Skeletal muscle tissue (tissue), 4 donors: ENCODE results near the gene CDKL5. TPM values are rescaled to one million over a fixed set of nuclear protein-coding genes. Genes with fewer than 3 reads are reported as not detected.

Experiments
- H3K27ac ChIP-seq: one replicate; pipeline ENCODE4 v1.7.0; 2013; ENCODE audit warnings: mild to moderate bottlenecking, low read depth, low read length, inconsistent platforms
- H3K27me3 ChIP-seq, 3 donors: one replicate each; pipeline ENCODE4 v1.7.0; 2013; ENCODE audit warnings: low read length in 3 of 3; ENCODE audit not compliant: control insufficient read depth in 3 of 3, insufficient read depth in 3 of 3
- H3K36me3 ChIP-seq, 3 donors: one replicate each; pipeline ENCODE4 v1.7.0; 2013; ENCODE audit warnings: low read length in 3 of 3; ENCODE audit not compliant: control insufficient read depth in 3 of 3, insufficient read depth in 3 of 3
- H3K4me1 ChIP-seq, 3 donors: one replicate each; pipeline ENCODE4 v1.7.0; 2013; ENCODE audit warnings: low read length in 3 of 3, mild to moderate bottlenecking in 3 of 3; ENCODE audit not compliant: control insufficient read depth in 3 of 3, insufficient read depth in 3 of 3
- H3K4me3 ChIP-seq, 3 donors: one replicate each; pipeline ENCODE4 v1.7.0; 2013; ENCODE audit warnings: low read length in 3 of 3
- H3K9ac ChIP-seq, 3 donors: one replicate each; pipeline ENCODE4 v1.7.0; 2013; ENCODE audit warnings: low read length in 3 of 3, mild to moderate bottlenecking in 3 of 3, moderate library complexity in 2 of 3, low read depth in 1 of 3
- H3K9me3 ChIP-seq, 3 donors: one replicate each; pipeline ENCODE4 v1.7.0; 2013; ENCODE audit warnings: low read length in 3 of 3; ENCODE audit not compliant: control insufficient read depth in 3 of 3
- total RNA-seq: library from RNA; depleted of rRNA; stranded (reverse); fragments of >200 nt; gene quantifications from one replicate; pipeline ENCODE4 v1.2.3, GENCODE V29; 2014
- donor health status: Osteomylitis.

Gene CDKL5
- total RNA-seq, result 4.2 TPM

- Histone ChIP-seq H3K27me3 (no peaks in the 10 kb centered on the region), H3K9ac (peak within 1 kb of the TSS; percentile 74 to 82 (median 82)), H3K36me3 (no peaks in the 10 kb centered on the region), H3K27ac (peak within 1 kb of the TSS; percentile 69), H3K9me3 (no peaks in the 10 kb centered on the region), H3K4me1 (no peaks in the 10 kb centered on the region), H3K4me3 (peak within 1 kb of the TSS; percentile 79 to 83 (median 81))
These were observed at the start of gene CDKL5 for GRCh38 chrX:18425199-18426003. Gene CDKL5 (plus strand): TSS chrX:18425608. CDS start chrX:18507097, 81,489 bp downstream.

- Histone ChIP-seq H3K4me3 (no peak overlapping the region), H3K9me3 (no peaks in the 10 kb centered on the region), H3K27me3 (no peaks in the 10 kb centered on the region), H3K27ac (no peak overlapping the region), H3K4me1 (no peaks in the 10 kb centered on the region), H3K9ac (no peak overlapping the region), H3K36me3 (no peaks in the 10 kb centered on the region)
These were observed 47.6 kb upstream of the CDKL5 start for GRCh38 chrX:18377796-18378195.

- no peak overlapping the region for H3K4me3 ChIP-seq
- no peaks in the 10 kb centered on the region for H3K9me3 ChIP-seq
- H3K4me1 ChIP-seq, result no peaks in the 10 kb centered on the region
- no peaks in the 10 kb centered on the region for H3K36me3 ChIP-seq
- peaks cover 0 to 4% (median 0%) of the 10 kb centered on the region in 3 donors for H3K27me3 ChIP-seq
- H3K27ac ChIP-seq, result no peak overlapping the region
- H3K9ac ChIP-seq, result no peak overlapping the region
These were observed 35.4 kb upstream of the CDKL5 start for GRCh38 chrX:18389966-18390365.

- H3K4me3 ChIP-seq, result no peak overlapping the region
- no peak overlapping the region for H3K27ac ChIP-seq
- peaks cover 0 to 4% (median 0%) of the 10 kb centered on the region in 3 donors for H3K27me3 ChIP-seq
- no peaks in the 10 kb centered on the region for H3K36me3 ChIP-seq
- no peak overlapping the region for H3K9ac ChIP-seq
- H3K4me1 ChIP-seq, result no peaks in the 10 kb centered on the region
- H3K9me3 ChIP-seq, result no peaks in the 10 kb centered on the region
These were observed 34.4 kb upstream of the CDKL5 start for GRCh38 chrX:18390941-18391538.

- Histone ChIP-seq H3K4me1 (no peaks in the 10 kb centered on the region), H3K9ac (no peak overlapping the region), H3K4me3 (no peak overlapping the region), H3K27me3 (no peaks in the 10 kb centered on the region), H3K36me3 (no peaks in the 10 kb centered on the region), H3K27ac (no peak overlapping the region), H3K9me3 (no peaks in the 10 kb centered on the region)
These were observed 30.9 kb upstream of the CDKL5 start for GRCh38 chrX:18394477-18394876.

- Histone ChIP-seq H3K9ac (no peak overlapping the region), H3K9me3 (peaks cover 0 to 3% (median 0%) of the 10 kb centered on the region in 3 donors), H3K36me3 (no peaks in the 10 kb centered on the region), H3K4me3 (no peak overlapping the region), H3K27me3 (peaks cover 0 to 4% (median 0%) of the 10 kb centered on the region in 3 donors), H3K4me1 (no peaks in the 10 kb centered on the region), H3K27ac (no peak overlapping the region)
These were observed 23.6 kb upstream of the CDKL5 start for GRCh38 chrX:18401848-18402213.

- Histone ChIP-seq H3K9ac (no peak overlapping the region), H3K27ac (no peak overlapping the region), H3K36me3 (no peaks in the 10 kb centered on the region), H3K27me3 (peaks cover 0 to 4% (median 0%) of the 10 kb centered on the region in 3 donors), H3K9me3 (peaks cover 0 to 3% (median 0%) of the 10 kb centered on the region in 3 donors), H3K4me1 (no peaks in the 10 kb centered on the region), H3K4me3 (no peak overlapping the region)
These were observed 18.7 kb upstream of the CDKL5 start for GRCh38 chrX:18406531-18407266.

- H3K36me3 ChIP-seq, result no peaks in the 10 kb centered on the region
- H3K4me3 ChIP-seq, result no peak overlapping the region
- no peaks in the 10 kb centered on the region for H3K4me1 ChIP-seq
- H3K27me3 ChIP-seq, result no peaks in the 10 kb centered on the region
- H3K9ac ChIP-seq, result no peak overlapping the region
- no peak overlapping the region for H3K27ac ChIP-seq
- H3K9me3 ChIP-seq, result no peaks in the 10 kb centered on the region
These were observed 15.4 kb upstream of the CDKL5 start for GRCh38 chrX:18410038-18410437.

- Histone ChIP-seq H3K27me3 (no peaks in the 10 kb centered on the region), H3K4me1 (no peaks in the 10 kb centered on the region), H3K4me3 (no peak overlapping the region), H3K9me3 (no peaks in the 10 kb centered on the region), H3K27ac (no peak overlapping the region), H3K36me3 (no peaks in the 10 kb centered on the region), H3K9ac (no peak overlapping the region)
These were observed 10.0 kb upstream of the CDKL5 start for GRCh38 chrX:18415386-18415785.

GRCh38 chrX:18422325-18422724 is 3.1 kb upstream of the CDKL5 start:
- Histone ChIP-seq H3K9me3 (no peaks in the 10 kb centered on the region), H3K36me3 (no peaks in the 10 kb centered on the region), H3K4me1 (no peaks in the 10 kb centered on the region), H3K27me3 (no peaks in the 10 kb centered on the region), H3K4me3 (no peak overlapping the region), H3K9ac (no peak overlapping the region), H3K27ac (no peak overlapping the region)
